ENCODE data around the gene PTGDS.

- TF ChIP-seq POLR2AphosphoS5 (IDR thresholded peaks at IDR 0.05) (no peak), CTCF (IDR thresholded peaks at IDR 0.05) (no peak)
These were observed 36.6 kb upstream of the PTGDS start for GRCh38 chr9:136940526-136941230.

All from suprapubic skin (tissue), 3 donors.